Measurements from ENCODE around the gene NMD3.

NMD3 gene

DNA sequence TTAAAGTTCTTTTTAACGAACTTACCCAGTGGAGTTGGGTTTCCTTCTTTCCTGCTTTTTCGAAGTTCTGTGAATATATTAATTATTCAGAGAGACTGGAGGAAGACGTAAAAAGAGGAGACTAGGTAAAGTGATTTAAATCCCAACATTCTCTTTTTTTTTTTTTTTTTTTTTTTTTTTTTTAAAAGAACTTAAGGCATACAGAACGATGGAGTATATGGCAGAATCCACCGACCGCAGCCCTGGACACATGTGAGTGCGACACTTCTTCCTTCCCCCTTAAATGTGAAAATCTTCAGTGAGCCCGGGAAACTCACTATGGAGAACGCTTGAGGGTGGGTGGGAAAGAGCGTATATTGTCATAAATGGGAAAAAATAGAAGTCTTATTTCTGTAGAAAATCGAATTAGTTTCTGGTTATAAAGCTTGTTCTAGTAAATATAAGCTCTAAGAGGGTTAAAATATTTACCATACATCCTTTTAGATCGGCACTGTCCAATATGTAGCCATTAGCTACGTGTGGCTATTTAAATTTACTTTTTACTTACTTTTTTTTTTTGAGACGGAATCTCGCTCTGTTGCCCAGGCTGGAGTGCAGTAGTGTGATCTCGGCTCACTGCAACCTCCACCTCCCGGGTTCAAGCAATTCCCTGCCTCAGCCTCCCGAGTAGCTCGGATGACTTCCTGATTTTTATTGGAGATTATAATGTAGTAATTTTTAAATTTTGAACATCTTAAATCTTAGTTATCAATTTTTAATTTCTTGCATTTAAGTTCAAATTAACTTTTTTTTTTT is 892 bp downstream of the NMD3 start:
- H3K4me3 ChIP-seq (ENCODE audit: low read depth, low read length) = peak overlapping the region; percentile 86
- peaks cover 31% of the 10 kb centered on the region for H3K36me3 ChIP-seq
- DNase-seq = no peak
- peak overlapping the region; percentile 94 for H3K27ac ChIP-seq
- TF ChIP-seq, protein P1, sequence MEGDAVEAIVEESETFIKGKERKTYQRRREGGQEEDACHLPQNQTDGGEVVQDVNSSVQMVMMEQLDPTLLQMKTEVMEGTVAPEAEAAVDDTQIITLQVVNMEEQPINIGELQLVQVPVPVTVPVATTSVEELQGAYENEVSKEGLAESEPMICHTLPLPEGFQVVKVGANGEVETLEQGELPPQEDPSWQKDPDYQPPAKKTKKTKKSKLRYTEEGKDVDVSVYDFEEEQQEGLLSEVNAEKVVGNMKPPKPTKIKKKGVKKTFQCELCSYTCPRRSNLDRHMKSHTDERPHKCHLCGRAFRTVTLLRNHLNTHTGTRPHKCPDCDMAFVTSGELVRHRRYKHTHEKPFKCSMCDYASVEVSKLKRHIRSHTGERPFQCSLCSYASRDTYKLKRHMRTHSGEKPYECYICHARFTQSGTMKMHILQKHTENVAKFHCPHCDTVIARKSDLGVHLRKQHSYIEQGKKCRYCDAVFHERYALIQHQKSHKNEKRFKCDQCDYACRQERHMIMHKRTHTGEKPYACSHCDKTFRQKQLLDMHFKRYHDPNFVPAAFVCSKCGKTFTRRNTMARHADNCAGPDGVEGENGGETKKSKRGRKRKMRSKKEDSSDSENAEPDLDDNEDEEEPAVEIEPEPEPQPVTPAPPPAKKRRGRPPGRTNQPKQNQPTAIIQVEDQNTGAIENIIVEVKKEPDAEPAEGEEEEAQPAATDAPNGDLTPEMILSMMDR (IDR thresholded peaks at IDR 0.05; ENCODE audit: low read depth, low read length) = no peak
- peaks cover 4% of the 10 kb centered on the region for H3K9me3 ChIP-seq (ENCODE audit: severe bottlenecking)
- no peaks in the 10 kb centered on the region for H3K27me3 ChIP-seq (ENCODE audit: insufficient read depth, low read depth, severe bottlenecking)

DNA sequence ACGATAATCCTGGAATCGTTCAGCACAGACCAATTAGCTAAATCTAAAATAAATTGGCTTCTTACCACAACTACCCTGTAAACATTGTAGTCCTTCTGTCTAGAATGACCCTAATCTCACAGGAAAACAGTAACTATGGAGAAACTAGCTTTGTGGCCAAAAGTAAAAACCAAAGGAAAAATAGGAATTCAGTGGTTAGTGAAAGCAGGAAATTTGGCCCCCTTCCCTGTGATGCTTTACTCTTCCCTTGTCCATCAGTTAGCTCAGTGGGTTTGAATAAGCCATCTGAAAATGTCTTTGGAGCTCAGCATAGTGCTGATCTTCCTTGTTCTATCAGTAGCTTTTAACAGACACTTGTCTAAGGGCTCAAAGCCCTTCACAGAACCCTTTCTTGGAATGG is 1.6 kb downstream of the NMD3 start:
- DNase-seq = no peak
- no peaks in the 10 kb centered on the region for H3K27me3 ChIP-seq (ENCODE audit: insufficient read depth, low read depth, severe bottlenecking)
- no peak overlapping the region for H3K27ac ChIP-seq
- peaks cover 4% of the 10 kb centered on the region for H3K9me3 ChIP-seq (ENCODE audit: severe bottlenecking)
- peaks cover 35% of the 10 kb centered on the region for H3K36me3 ChIP-seq
- TF ChIP-seq, protein P1 (IDR thresholded peaks at IDR 0.05; ENCODE audit: low read depth, low read length) = no peak
- H3K4me3 ChIP-seq (ENCODE audit: low read depth, low read length) = peak overlapping the region; percentile 86

DNA sequence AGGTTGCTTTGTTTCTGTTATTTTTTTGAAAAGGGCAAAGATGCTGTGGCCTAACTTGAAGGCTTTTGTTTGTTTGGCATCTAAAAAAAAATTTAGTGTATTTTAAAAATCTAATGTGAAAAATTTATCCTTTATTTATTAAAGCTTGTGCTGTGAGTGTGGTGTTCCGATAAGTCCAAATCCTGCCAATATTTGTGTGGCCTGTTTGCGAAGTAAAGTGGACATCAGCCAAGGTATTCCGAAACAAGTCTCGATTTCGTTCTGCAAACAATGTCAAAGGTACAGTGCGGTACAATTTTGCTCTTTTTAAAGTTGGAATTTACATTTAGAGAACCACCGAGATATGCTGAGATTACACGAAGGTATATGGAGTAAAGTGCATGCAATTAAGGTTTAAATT is 3.7 kb downstream of the NMD3 start:
- H3K36me3 ChIP-seq = peaks cover 54% of the 10 kb centered on the region
- no peak overlapping the region for H3K27ac ChIP-seq
- H3K4me3 ChIP-seq (ENCODE audit: low read depth, low read length) = no peak overlapping the region
- no peak for DNase-seq
- TF ChIP-seq, protein P1 (IDR thresholded peaks at IDR 0.05; ENCODE audit: low read depth, low read length) = no peak
- peaks cover 4% of the 10 kb centered on the region for H3K9me3 ChIP-seq (ENCODE audit: severe bottlenecking)
- H3K27me3 ChIP-seq (ENCODE audit: insufficient read depth, low read depth, severe bottlenecking) = no peaks in the 10 kb centered on the region

DNA sequence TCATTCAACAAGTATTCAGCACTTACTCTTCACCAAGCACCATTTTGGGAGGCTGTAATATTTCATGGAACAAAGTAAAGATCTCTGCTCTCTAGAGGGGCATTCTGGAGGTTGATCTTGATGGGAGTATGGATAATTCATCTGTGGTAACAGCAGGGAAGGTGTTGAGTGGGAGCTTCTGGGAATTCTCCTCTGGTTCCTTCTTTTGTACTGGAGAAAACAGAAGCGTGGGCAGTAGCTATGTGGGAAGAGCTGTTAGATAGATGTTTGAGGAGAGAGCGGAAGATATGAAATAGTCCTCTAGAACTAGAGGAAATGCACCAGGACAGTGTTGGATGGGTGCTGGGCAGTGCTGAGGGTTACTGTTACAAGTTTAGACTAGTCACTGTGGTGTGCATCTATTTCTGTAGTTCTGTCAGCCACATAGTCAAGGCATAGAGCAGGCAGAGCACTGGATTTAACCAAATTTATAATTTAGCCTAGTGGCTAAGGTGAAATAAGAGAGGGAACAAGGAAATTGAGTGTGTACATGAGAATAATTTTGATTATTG is 9.6 kb downstream of the NMD3 start:
- Histone ChIP-seq H3K27ac (no peak overlapping the region), H3K36me3 (peaks cover 71% of the 10 kb centered on the region), H3K27me3 (ENCODE audit: insufficient read depth, low read depth, severe bottlenecking) (no peaks in the 10 kb centered on the region), H3K9me3 (ENCODE audit: severe bottlenecking) (no peaks in the 10 kb centered on the region), H3K4me3 (ENCODE audit: low read depth, low read length) (no peak overlapping the region)
- DNase-seq = no peak
- TF ChIP-seq, protein P1 (IDR thresholded peaks at IDR 0.05; ENCODE audit: low read depth, low read length) = no peak

DNA sequence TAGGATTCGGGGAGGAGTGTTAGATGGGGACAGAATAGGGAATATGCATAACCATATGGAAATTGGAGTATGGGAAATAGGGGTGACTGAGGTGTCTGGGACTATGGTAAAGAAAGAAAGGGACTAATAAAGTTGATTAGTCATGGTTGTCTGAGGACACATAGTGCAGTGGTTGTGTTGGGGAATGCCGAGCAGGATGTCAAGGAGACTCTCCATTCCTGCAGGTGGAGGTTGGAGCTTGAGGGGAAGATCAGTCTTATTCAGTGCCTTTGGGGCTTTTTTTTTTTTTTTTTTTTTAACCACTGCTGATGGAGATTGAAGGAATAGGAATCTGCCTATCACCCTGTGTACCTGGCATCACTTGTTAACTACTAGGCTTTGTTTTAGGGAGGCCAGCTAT is 10.8 kb downstream of the NMD3 start:
- Histone ChIP-seq H3K27me3 (ENCODE audit: insufficient read depth, low read depth, severe bottlenecking) (no peaks in the 10 kb centered on the region), H3K4me3 (ENCODE audit: low read depth, low read length) (no peak overlapping the region), H3K27ac (no peak overlapping the region), H3K9me3 (ENCODE audit: severe bottlenecking) (no peaks in the 10 kb centered on the region), H3K36me3 (peaks cover 64% of the 10 kb centered on the region)
- TF ChIP-seq, protein P1 (IDR thresholded peaks at IDR 0.05; ENCODE audit: low read depth, low read length) = no peak
- no peak for DNase-seq
